Measurements from ENCODE around the gene LMF1.

LMF1 gene

DNA sequence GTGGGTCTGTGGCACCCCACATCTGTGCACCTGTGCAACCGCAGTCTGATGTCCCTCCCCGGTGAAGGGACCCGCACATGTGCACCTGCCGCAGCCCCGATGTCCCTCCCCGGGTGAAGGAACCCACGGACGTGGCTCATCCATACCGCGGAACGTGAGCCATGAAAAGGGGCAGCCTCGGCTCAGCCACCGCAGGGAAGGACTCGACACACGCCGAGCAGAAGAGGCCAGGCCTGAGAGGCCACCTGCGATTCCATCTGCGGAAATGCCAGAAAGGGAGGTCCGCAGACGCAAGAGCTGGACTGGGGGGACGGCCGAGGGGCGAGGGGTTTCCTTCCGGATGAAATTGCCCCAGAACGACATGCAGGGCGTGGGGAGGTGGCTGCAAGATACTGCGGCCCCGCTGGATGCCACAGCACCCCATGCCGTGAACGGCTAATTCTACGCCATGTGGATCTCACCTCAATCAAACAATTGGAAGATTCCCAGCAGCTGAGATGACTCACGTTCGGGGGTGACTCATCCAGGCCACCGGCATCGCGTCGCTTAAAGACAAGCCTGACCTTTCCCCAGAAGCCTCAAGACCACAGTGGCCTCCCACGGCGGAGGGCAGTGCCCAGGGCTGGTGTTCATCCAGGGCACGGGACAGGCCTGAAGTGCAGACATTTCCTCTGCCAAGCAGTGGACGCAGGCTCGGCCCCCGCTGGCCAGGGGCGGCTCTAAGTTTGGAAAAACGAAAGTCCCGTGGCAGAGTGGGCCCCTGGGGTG, 31.8 kb upstream of the LMF1 start:
- DNase-seq = peak; percentile 46

GRCh38 chr16:1001096-1001495, 30.3 kb upstream of the LMF1 start:
- no peak for DNase-seq

DNA sequence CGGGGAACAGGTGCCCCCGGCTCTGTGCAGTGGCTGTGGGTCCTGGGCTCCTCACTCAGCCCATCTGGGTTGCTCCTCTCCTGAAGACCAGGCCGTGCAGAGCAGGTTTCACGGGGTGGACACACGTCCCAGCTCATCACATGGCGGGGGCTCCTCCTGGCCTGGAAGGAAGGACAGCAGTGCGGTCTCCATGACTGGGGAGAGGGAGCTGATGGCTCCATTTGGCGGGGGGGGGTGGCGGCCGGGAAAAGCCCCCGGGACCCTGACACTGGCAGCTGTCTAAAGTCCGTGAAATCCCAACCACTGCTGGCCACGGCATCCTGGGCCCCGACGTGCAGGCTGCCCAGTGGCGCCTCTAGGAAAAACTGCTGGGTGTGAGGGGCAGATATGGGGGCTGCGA, 29.8 kb upstream of the LMF1 start:
- DNase-seq = no peak

GRCh38 chr16:999677-1000076, 28.9 kb upstream of the LMF1 start:
- DNase-seq = no peak

GRCh38 chr16:998615-999014, 27.8 kb upstream of the LMF1 start:
- DNase-seq = no peak

DNA sequence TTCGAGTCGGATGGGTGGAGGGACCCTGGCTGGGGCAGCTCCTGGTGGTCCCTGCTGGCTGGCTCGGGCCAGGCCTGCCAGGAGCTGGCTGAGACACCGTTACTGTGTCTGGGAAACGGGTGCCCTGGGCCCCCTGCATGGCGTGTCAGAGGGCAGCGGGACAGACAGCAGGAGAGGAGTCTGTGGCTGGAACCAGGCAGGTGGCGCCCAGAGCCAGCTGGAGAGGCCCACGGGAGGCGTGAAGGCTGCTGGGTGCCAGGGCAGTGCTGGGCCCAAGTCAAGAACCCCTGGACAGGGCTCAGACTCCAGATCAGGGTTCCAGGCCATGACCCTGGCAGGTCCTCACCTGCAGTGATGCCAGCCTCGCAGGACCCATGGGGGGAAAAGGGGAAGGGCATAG, 27.4 kb upstream of the LMF1 start:
- no peak for DNase-seq

GRCh38 chr16:997440-998051, 26.8 kb upstream of the LMF1 start:
- DNase-seq = no peak

DNA sequence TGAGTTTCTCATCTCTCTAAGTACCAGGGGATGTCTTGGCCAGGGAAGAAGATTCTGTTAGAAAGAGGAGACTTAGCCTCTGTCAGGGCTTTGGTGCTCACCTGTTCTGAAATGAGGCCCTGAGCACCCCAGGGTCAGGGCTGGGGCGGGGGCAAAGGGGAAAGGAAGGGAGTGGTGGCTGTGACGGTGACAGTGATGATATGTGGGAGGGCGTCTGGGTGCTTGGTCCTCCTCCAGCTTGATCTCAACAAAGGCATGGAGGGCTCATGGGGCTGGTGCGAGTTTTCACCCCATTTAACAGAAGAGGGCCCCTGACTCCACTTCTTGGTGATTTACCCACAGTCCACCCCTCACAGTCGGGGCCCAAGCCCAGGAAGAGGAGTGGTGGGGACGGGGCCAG, 25.9 kb upstream of the LMF1 start:
- no peak for DNase-seq

GRCh38 chr16:995783-996182, 25.0 kb upstream of the LMF1 start:
- no peak for DNase-seq

- no peak for DNase-seq
These were observed 24.3 kb upstream of the LMF1 start for GRCh38 chr16:995087-995486.

GRCh38 chr16:993731-994130, 22.9 kb upstream of the LMF1 start:
- no peak for DNase-seq

DNA sequence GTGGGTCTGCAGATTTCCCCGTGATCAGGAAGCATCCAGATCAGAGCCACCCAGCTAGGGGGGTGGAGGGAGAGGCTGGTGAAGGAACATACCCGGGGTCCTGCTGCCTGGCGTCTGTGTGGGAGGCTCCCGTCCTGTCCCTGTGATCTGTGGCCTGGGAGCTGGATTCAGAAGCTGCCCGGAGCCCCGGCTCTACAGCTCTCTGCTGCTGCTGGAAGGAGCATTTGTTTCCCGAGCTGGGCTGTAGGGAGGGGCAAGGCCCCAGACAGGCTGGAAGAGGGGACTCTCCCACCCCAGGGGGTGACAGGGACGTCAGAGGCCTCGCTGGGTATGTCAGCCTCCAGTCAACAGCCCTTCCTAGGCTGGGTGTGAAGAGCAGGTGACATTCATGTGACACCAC, 21.0 kb upstream of the LMF1 start:
- DNase-seq = no peak

DNA sequence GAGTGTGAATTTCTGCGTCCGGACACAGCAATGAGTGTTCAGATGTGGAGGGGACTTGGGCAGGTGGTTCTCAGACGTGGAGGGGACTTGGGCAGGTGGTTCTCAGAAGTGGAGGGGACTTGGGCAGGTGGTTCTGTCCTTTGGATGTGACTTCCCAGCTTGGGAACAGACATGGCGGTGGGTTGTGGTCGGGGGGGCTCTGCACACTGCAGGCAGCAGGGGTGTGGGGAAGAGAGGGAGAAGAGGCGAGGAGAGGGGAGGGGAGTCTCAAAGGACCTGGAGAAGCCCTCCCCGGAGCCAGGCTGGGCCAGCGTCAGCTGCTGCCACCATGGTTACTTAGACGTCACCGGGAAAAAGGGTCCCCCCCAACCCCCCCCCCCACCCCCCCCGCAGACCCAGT, 20.6 kb upstream of the LMF1 start:
- DNase-seq = no peak

GRCh38 chr16:990516-991291, 19.9 kb upstream of the LMF1 start:
- DNase-seq = no peak

DNA sequence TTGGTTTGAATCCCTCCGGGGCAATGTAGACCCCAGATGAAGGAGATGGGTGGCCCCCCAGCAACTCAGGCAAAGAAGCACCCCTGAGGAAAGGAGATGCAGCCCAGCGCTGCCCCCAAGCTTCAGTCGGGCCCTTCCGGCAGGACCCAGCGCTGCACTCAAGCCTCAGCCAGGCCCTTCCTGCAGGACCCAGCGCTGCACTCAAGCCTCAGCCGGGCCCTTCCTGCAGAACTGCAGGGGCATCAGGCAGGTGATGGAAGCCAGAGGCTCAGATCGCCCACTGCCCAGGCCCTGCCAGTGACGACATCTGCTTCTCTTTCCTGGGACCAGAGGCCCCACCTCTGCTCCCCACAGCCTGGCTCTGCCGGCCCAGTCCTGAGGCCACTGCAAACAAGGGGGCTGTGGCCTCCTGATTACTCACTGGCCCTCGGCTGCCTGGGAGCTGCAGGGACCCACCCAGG, 18.6 kb upstream of the LMF1 start:
- DNase-seq = no peak

DNA sequence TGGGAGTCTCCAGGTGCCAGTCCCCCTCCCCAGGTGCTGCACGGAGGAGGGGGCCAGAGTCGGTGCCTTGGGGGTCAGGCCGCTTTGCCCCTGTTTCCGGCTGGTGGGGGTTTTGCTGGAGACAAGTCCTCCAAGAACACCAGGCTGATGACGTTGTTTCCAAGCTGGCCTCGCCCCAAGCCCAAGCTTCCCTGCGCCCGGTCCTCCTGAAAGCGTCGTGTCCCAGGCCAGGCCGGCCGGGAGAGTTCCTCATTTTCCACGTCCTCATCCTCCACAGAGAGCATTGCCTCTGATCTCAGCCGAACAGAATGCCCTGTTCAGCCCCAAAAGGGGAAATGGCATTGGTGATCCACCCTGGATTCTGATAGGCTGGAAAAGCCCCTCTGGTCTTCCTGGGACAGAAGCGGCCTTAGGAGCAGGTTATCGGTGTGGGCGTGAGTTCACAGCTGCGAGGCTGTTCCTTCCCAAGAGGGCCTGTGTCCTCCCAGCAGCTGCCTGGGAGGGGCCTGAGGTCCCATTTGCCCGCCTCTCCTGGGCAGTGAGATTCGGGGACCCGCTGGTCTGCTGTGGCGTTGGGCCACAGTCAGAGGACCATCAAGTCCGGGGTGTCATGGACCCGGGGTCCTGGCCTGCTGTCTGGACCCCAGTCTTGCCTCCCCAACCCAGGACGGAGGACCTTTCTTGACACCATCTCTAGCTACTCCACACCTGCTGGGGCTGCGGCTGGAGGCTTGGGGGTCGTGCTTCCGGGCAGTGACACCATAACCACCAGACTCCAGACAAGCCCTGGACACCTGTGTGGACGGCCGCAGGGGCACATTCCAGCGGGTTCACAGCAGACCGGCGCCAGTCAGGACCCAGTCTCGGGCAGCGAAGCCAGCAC, 17.9 kb upstream of the LMF1 start:
- DNase-seq = no peak

GRCh38 chr16:987906-988305, 17.1 kb upstream of the LMF1 start:
- DNase-seq = no peak

DNA sequence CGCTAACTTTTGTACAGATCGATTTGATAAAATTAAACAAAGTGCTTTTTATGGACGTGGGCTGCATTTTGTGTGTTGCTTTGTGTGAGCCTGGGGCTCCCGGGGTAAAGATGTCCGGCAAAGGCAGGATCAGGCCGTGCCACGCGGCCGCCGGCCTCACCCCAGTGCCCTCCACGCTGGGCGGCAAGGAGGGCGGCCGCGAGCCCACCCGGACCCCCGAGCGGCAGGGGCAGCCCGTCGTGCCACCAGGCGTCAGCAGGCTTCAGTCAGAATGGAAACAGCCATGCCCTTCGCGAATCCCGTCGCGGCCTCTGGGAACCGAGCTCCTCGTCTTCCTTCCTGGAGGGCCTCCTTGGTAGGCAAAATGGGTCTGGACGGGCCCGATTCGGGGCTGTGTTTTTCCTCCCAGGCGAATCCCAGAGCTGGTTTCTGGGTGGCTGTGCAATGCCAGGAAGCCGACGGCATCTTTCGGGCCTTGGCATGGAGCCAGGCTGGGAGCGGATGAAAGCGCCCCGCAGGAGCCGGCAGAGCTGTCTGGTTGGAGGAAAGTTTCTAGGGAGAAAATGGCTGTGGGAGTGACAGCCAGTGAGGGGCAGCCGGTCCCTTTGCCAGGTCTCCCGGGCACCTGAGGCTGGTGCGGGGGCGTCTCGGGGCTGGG, 16.3 kb upstream of the LMF1 start:
- DNase-seq = no peak

DNA sequence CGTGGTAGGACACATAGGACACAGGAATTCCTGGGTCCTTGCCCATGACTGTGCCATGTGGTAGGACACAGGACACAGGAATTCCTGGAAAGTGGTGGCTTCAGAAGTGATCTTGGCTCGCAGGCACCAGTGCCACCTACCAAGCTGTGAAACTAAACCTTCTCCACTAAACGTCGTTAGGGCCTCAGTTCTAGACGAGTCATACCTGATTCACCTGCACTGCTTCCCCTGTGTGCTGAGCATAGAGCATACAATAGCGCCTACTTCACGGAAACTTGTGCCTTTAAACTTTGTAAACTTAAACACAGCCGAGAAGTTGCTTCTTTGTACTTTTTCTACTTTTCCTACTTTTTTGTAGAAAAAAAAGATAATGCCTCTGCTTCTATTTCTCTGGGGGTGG, 15.6 kb upstream of the LMF1 start:
- no peak for DNase-seq

DNA sequence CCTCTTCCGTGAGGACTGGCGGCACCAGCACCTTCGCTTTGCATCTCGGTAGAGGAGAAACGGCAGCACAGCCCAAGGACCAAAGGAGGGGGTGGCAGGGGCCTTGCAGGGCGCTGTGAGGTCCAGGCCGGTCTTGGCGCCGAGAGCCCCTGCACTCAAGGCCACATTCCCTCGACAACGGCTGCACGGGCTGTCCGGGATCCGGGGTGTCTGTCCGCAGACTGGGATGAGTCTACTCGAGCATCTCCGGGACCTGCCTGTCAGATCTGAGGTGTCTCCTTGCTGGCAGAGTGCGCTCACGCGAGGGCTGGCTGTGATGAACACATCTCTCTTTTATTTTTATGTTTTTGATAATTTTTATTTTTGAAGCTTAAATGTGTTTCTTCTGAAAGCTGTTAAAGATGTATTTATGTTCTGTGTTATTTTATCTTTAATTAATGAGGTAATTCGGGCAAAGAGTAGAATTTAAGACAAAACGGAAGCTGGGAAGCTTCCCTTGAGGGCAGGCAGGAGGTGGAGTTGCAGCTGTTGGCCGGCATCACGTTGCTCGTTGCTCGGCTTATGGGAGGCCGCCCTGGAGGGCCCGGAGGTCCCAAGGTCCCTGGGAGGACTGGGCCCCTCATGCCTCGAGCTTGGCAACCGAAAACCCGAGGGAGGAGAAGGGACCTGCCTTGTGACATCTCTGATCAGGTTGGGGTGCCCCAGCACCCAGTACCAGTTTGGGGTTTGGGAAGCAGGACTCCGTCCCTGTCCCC, 15.0 kb upstream of the LMF1 start:
- DNase-seq = no peak

DNA sequence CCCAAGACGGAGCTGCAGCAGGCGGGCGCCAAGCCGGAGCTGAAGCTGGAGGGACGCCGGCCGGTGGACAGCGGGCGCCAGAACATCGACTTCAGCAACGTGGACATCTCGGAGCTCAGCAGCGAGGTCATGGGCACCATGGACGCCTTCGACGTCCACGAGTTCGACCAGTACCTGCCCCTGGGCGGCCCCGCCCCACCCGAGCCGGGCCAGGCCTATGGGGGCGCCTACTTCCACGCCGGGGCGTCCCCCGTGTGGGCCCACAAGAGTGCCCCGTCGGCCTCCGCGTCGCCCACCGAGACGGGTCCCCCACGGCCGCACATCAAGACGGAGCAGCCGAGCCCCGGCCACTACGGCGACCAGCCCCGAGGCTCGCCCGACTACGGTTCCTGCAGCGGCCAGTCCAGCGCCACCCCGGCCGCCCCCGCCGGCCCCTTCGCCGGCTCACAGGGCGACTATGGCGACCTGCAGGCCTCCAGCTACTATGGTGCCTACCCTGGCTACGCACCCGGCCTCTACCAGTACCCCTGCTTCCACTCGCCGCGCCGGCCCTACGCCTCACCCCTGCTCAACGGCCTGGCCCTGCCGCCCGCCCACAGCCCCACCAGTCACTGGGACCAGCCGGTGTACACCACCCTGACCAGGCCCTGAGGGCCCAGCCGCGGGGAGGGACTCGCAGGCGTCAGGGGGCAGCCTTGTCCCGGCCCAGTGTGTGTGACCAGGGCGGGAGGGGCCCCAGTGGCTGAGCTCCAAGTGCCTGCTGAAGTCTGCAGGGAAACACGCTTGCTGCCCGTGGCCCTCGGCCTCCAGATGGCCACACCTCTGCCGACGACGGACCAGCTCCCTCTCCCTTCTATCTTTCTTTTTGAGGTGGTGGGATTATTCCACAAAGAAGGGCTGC, 14.2 kb upstream of the LMF1 start:
- no peak for DNase-seq
